Dermis blood vessel endothelial cell (primary cell): ENCODE results near the gene SNORC. TPM values are rescaled to one million over a fixed set of nuclear protein-coding genes. Genes with fewer than 3 reads are reported as not detected.
"Not testable (repeated sequence)": the region's sequence is repeated elsewhere in the genome, so short reads cannot be mapped to it uniquely, and the experiment has no call there.

ENCODE experiments used
- DNase-seq: peaks from one replicate; pipeline ENCODE4 v3.0.0; 2010
- total RNA-seq: library from RNA; depleted of rRNA; stranded (reverse); fragments of >200 nt; gene quantifications from 2 replicates; pipeline ENCODE4 v1.2.3, GENCODE V29; 2014

Gene SNORC
- total RNA-seq, 1 donor from 2014 or later = 0.34 TPM

DNA sequence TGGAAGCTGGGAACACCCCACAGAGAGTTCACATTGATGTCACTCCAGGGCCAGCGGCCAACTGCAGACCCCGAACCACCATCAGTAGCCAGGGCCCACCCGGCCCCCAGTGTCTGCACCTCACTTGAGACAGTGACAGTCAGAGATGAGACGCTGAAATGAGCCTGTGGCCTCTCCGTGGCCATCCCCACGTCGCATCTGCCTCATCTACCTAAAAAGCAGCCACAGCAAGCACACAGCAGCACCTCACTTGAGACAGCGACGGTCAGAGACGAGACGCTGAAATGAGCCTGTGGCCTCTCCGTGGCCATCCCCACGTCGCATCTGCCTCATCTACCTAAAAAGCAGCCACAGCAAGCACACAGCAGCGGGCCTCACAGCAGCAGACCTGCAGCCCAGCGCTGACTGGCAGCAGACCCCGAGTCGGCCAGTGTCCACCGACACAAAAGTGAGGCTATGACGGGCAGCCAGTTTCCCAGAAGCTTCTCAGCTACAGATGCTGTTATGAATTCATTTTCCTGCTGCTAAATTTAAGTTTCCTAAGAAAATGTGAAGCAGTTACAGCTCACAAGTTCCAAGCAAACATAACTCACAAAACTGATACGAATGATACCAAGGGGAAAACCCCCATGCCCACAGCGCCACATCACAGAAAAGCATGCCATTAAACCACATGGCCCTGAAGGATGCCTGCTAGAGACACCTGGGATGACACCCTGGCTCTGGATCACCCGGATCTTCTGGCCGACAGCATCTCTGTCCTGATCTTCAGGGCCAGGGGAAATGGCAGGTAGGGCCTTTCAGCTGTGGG lies 27.7 kb downstream of the SNORC start:
- DNase-seq = no peak

DNA sequence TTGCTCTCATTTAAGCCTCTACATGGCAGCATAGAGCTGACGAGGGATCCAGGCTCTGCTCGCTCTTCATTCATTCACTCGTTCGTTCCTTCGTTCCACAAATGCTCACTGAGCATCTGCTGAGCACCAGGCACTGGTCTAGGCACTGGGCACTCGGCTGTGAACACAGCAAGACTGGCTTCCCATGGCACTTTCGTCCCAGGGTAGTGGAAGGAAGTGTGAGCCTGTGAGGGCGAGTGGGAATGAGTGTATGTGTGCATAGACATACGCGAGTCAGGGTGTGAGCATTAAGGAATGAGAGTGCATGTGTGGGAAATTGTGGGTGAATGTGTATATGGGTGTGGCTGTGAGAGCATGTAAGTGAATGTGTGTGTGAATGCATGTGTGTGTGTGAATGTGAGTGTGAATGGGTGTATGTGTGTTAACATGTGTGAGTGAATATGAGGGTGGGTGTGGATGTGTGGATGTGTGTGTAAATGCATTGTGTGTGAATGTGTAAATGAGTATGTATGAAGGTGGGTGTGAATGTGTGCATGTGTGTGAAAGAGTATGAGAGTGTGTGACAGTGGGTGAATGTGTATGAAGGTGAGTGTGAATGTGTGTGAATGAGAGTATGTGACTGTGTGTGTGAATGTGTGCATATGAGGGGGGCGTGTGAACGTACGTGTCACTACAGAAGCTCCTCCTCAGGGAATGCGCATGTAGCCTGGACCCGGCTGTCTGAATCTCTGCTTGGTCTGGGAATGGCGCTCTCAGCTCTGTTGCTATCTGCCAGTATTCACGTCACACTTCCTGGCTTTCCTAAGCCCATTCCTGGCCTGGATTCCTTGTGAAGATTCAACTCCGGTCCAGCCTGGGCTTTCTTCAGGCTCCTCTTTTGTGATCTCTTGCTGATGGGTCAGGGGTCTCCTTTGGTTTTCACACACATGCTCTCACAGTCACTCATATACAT lies 28.8 kb downstream of the SNORC start:
- DNase-seq = peak; percentile 83

DNA sequence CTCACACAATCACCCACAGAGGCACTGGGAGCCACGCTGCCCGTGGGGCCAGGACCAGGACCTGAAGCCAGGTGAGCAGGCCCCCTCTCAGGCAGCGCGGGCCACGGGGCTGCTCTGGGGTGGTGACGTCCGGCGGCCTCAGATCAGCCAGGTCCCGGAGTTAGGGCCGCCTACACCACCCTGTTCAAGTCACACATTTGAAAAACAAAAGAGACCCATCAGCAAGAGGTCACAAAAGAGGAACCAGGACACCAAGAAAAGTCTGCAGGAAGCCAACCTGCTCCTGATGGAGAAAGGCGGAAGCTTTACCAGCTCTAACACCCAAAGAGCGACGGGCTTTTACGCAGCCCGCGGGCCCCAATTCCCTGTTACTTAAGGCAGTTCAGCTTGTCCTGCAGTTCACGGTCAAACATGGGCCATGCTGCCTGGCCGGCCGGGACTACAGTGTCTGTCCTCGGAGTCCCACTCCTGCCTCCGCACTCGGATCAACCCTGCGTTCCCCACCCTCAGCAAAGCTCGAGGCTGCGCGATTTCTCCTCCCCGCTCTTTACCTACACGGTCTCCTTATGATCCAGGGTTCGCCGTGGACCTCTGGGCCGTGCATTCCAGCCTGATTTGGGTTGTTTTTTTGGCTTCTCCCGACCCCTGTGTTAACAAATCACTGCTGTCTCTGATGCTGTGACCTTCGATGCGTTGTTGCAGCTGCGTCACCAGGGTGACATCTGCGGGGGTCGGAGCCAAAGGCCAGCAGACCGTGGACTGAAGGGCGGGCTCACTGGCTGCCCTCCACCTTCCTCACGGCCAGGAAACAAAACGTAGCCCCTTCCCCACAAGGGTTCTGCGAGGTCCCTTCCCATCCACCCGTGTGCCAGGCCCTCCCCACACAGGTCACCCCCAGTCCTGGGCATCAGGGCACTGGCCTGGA lies 31.0 kb downstream of the SNORC start:
- no peak for DNase-seq

- peak; percentile 95 for DNase-seq
These were observed 31.9 kb downstream of the SNORC start for GRCh38 chr2:232901736-232902578.

DNA sequence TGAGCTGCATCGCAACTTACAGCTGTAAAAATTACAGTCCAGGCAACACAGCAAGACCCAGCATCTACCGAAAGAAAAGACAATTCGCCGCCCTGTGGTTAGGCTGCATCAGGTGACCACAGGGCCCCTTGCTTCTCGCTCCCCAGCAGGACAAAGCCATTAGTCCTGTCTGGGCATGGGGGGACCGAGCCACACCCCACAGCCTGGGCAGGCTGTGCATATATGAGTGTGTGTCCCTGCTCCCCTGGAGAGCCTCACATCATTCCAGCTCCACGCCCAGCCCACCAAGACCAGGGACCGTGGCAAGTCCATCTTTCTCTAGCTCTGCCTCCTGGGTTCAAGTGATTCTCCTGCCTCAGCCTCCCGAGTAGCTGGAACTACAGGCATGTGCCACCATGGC lies 33.9 kb downstream of the SNORC start:
- no peak for DNase-seq

GRCh38 chr2:232906867-232907717 lies 37.0 kb downstream of the SNORC start:
- not testable (repeated sequence) for DNase-seq

DNA sequence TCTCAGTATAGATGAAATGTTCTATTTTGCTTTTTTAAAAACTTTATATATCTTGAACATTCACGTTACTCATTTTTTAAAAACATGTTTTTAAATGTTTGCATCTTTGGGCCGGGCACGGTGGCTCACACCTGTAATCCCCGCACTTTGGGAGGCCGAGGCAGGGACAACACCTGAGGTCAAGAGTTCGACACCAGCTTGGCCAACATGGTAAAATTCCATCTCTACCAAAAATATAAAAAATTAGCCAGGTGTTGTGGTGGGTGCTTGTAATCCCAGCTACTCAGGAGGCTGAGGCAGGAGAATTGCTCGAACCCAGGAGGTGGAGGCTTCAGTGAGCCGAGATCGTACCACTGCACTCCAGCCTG lies 37.6 kb downstream of the SNORC start:
- DNase-seq = not testable (repeated sequence)

GRCh38 chr2:232908695-232909094 lies 38.6 kb downstream of the SNORC start:
- no peak for DNase-seq

DNA sequence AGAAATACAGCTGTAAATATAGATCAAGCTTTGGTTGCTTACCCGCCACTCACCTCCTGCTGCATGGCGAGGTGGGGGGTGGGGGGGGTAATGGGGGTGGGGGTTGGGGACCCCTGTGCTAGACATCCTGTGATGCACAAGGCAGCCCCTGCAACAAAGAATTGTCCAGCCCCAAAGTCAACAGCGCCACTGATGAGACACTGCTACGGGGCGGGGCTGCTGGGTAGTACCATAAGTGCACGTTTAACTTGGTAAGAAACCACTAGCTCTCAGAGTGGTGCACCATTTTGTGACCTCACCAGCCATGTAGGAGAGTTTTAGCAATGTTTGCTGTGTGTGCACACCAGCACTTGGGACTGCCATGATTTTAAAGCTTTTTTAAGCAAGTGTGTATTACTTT lies 40.3 kb downstream of the SNORC start:
- no peak for DNase-seq

- DNase-seq = no peak
These were observed 41.7 kb downstream of the SNORC start for GRCh38 chr2:232911712-232912277.

GRCh38 chr2:232913903-232914302 lies 43.8 kb downstream of the SNORC start:
- no peak for DNase-seq

GRCh38 chr2:232919141-232919540 lies 49.1 kb downstream of the SNORC start:
- DNase-seq = no peak

- no peak for DNase-seq
These were observed 50.0 kb downstream of the SNORC start for GRCh38 chr2:232920055-232920454.

DNA sequence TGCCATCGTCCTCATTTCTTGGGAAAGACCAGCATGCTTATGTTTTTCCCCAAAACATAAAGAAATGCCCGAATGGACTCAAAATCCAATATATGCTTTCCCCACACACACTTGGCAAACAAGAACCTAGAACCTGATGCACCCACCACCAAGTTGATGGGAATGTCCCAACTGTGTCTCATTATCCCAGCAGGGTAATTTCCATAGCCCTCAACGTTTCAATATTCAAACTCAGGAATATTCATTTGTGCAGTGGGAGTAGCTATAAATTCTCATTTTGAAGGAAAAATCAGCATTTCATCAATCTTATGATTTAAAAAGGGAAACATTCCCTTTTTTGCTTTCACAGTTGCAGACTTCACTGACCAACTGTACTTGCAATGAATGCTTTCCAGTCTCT lies 50.7 kb downstream of the SNORC start:
- DNase-seq = no peak

DNA sequence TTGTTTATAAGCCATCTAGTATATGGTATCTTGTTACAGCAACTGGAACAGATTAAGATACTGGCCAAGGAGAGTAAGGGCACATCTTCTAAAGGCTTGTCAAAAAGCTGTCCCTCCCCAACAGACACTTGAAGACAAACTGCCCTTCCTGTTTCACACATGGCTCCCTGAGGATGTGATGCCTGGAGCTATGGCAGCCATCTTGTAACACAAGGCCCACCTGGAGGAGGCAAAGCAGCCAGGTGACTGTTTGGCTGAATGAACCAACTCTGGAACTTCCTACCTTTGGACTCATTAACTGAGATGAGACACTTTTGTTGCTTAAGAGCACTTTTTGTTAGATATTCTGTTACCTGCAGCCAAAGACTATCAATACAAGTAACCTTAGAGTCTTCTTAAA lies 54.4 kb downstream of the SNORC start:
- no peak for DNase-seq

- no peak for DNase-seq
These were observed 55.2 kb downstream of the SNORC start for GRCh38 chr2:232925153-232925820.

DNA sequence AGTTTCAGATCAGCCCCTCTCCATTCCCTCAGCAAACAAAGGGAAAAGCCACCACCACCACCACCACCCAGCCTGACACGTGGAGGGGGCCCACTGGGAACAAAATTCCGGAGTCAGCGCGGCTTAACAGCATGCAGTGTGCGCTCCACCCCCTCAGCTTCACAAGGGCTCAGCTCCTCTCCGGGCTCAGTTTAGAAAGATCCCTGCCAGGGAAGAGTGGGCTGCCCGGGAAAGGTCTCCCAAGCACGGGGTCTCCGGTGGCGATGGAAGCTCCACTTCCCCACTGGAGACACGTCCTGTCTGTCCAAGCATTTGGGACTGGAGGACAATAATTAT lies 55.7 kb downstream of the SNORC start:
- no peak for DNase-seq

DNA sequence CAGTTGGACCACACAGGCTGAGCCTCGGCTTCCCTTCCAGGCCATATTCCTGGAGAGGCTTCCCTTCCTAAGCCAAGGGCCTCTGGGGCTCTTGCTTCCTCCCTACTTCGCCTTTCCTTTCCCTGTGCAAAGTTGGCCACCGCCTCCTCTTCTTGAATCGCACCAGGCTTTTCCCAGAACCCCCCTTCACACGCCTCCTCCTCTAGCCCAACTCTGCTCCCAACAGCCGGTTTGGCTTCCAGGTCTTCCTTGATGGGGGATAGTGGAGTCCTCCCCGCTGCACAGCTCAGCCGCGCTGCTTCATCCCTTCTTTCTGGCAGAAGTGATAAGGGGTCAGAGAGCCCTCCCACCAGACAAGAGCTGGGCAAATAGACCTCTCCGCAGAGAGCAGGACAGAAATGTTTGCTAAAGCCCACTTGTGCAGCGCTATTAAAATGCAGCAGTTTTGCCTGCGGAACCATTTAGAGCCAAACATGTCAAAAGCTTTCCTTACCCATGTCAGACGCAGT lies 56.4 kb downstream of the SNORC start:
- no peak for DNase-seq

GRCh38 chr2:232927032-232927792 lies 57.1 kb downstream of the SNORC start:
- no peak for DNase-seq
